Skeletal muscle cell (primary cell): ENCODE data around the gene LYST.
A peak's percentile ranks its signal among the peaks of the same experiment; 100 is the strongest.

Experiments used
- DNase-seq: peaks from one replicate; pipeline ENCODE4 v3.0.0-alpha.2; 2010; ENCODE audit warnings: low read depth
- H3K4me3 ChIP-seq: 2 replicates; pipeline ENCODE4 v1.5.1; 2011; ENCODE audit warnings: low read depth, mild to moderate bottlenecking, control low read depth, low read length, moderate library complexity

The LYST gene

GRCh38 chr1:235682216-235682615, 184.5 kb downstream of the LYST start:
- no peak for DNase-seq
- no peak overlapping the region for H3K4me3 ChIP-seq

GRCh38 chr1:235679644-235680043, 187.1 kb downstream of the LYST start:
- no peak for DNase-seq

GRCh38 chr1:235679005-235679404, 187.7 kb downstream of the LYST start:
- H3K4me3 ChIP-seq = no peak overlapping the region
- no peak for DNase-seq

More at GRCh38 chr1:235679644-235680043, 187.1 kb downstream of the LYST start:
- no peak overlapping the region for H3K4me3 ChIP-seq

- no peak overlapping the region for H3K4me3 ChIP-seq
- peak; percentile 26 for DNase-seq
Measured at GRCh38 chr1:235675152-235675890, 191.4 kb downstream of the LYST start.

- H3K4me3 ChIP-seq = no peak overlapping the region
- no peak for DNase-seq
Measured at GRCh38 chr1:235673981-235674380, 192.7 kb downstream of the LYST start.

GRCh38 chr1:235671992-235672391, 194.7 kb downstream of the LYST start:
- no peak for DNase-seq
- H3K4me3 ChIP-seq = no peak overlapping the region

GRCh38 chr1:235670157-235670776, 196.4 kb downstream of the LYST start:
- DNase-seq = no peak
- H3K4me3 ChIP-seq = no peak overlapping the region

- no peak for DNase-seq
Measured at GRCh38 chr1:235669277-235669676, 197.4 kb downstream of the LYST start.

GRCh38 chr1:235663628-235664027, 203.1 kb downstream of the LYST start:
- H3K4me3 ChIP-seq = no peak overlapping the region

More at GRCh38 chr1:235669277-235669676, 197.4 kb downstream of the LYST start:
- H3K4me3 ChIP-seq = no peak overlapping the region

GRCh38 chr1:235661568-235661967, 205.1 kb downstream of the LYST start:
- DNase-seq = no peak
- H3K4me3 ChIP-seq = no peak overlapping the region

More at GRCh38 chr1:235663628-235664027, 203.1 kb downstream of the LYST start:
- no peak for DNase-seq

- no peak overlapping the region for H3K4me3 ChIP-seq
- no peak for DNase-seq
Measured at GRCh38 chr1:235659186-235659771, 207.4 kb downstream of the LYST start.

- H3K4me3 ChIP-seq = no peak overlapping the region
- no peak for DNase-seq
Measured at GRCh38 chr1:235657747-235658526, 208.8 kb downstream of the LYST start.

- no peak for DNase-seq
- H3K4me3 ChIP-seq = no peak overlapping the region
Measured at GRCh38 chr1:235657269-235657668, 209.4 kb downstream of the LYST start.

GRCh38 chr1:235652364-235652763, 214.3 kb downstream of the LYST start:
- H3K4me3 ChIP-seq = no peak overlapping the region
- DNase-seq = no peak

GRCh38 chr1:235651170-235651806, 215.4 kb downstream of the LYST start:
- DNase-seq = no peak
- H3K4me3 ChIP-seq = no peak overlapping the region

- H3K4me3 ChIP-seq = peak overlapping the region; percentile 43
- DNase-seq = no peak
Measured at GRCh38 chr1:235650341-235651169, 216.2 kb downstream of the LYST start.

- peak within 1 kb of the TSS; percentile 49 for H3K4me3 ChIP-seq
- DNase-seq = no peak
Measured at GRCh38 chr1:235649368-235650163, 217.1 kb downstream of the LYST start, which contains the start of gene GNG4. TSS of gene GNG4 (minus strand) at chr1:235649784. CDS start at chr1:235583838, 65,946 bp downstream.

GRCh38 chr1:235648954-235649367, 217.7 kb downstream of the LYST start:
- DNase-seq = no peak
- H3K4me3 ChIP-seq = peak overlapping the region; percentile 47
